HG03432 (cell line): ENCODE results near the gene ASB12.
A peak's percentile ranks its signal among the peaks of the same experiment; 100 is the strongest.
"Not testable (repeated sequence)": the region's sequence is repeated elsewhere in the genome, so short reads cannot be mapped to it uniquely, and the experiment has no call there.

ENCODE experiments used
- ATAC-seq: cut with Tn5 transposase; IDR thresholded peaks from one replicate; pipeline ENCODE4 v1.9.1; 2021; ENCODE audit warnings: mild to moderate bottlenecking, moderate library complexity; ENCODE audit not compliant: unreplicated experiment

ASB12 gene, protein sequence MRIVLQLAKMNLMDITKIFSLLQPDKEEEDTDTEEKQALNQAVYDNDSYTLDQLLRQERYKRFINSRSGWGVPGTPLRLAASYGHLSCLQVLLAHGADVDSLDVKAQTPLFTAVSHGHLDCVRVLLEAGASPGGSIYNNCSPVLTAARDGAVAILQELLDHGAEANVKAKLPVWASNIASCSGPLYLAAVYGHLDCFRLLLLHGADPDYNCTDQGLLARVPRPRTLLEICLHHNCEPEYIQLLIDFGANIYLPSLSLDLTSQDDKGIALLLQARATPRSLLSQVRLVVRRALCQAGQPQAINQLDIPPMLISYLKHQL

GRCh38 chrX:64230123-64230970 lies at the start of gene ASB12:
Gene ASB12, minus strand, starts transcription at chrX:64230607. Its CDS starts 4,957 bp downstream, at chrX:64225650.
- no peak for ATAC-seq

GRCh38 chrX:64265265-64265664 lies 34.9 kb upstream of the ASB12 start:
- ATAC-seq = no peak

DNA sequence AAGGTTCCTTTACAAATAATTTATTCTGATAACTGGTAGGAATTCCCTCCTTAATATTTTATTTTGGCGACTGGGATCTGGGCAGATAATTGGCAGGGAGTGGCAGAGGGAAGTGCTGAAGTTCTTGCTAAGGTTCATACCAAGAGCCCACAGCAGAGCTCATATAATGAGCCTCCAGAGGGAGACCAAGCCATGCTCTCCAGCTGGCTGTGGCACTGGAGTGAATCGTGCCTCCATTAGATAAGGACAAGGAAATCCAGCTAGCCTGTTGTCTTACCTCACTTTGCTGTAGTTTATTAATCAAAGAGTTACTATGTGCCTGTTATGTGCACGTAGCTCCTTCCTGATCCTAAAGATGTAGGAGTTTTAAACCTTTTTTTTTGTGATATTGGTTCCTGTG lies 1.3 kb downstream of the ASB12 start:
- ATAC-seq = no peak

- no peak for ATAC-seq
These were observed 12.4 kb downstream of the ASB12 start for GRCh38 chrX:64218023-64218422.

- not testable (repeated sequence) for ATAC-seq
These were observed 16.4 kb downstream of the ASB12 start for GRCh38 chrX:64213989-64214388.

GRCh38 chrX:64206556-64207162 lies 23.7 kb downstream of the ASB12 start:
- ATAC-seq = no peak

GRCh38 chrX:64205735-64206501 lies 24.5 kb downstream of the ASB12 start:
- ATAC-seq = peak; percentile 90

GRCh38 chrX:64205441-64205734 lies 25.0 kb downstream of the ASB12 start, which contains the start of gene AMER1:
Gene AMER1, minus strand, starts transcription at chrX:64205708. Its CDS starts 12,422 bp downstream, at chrX:64193286.
- peak; percentile 48 for ATAC-seq

DNA sequence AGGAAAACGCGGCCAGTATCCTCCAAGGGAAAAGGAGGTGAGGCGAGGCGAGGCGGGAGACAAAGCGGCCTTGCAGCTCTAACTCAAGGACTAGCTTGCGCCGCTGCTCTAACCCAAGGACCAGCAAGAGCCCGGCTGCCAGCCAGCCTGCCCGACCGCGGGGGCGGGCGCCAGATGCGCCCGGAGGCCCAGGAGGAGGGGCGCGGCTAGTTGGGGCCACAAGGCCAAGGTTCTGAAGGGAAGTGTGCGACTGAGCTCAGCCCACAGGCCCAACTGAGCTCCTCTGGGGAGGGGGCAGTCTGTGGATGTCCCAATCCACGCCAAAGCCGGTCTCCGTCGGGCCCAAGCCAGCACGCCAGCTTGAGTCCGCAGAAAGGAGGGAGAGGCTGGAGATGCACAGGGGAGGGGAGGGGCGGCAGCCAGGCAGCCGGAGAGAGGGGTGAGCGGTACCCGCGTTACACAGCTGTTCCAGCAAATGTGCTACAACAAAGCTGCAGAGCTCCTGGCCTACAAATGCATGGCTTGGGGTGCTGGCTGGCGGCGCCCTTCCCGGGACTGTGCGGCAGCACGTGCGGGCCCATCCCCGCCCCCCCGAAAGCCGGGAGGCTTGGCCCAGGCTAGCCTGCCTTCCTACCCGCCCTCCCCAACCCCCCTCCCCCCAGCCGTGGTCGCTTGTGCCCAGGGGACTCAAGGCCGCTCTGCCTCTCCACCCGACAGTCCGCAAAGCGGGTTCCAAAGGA lies 25.5 kb downstream of the ASB12 start:
- peak; percentile 15 for ATAC-seq

DNA sequence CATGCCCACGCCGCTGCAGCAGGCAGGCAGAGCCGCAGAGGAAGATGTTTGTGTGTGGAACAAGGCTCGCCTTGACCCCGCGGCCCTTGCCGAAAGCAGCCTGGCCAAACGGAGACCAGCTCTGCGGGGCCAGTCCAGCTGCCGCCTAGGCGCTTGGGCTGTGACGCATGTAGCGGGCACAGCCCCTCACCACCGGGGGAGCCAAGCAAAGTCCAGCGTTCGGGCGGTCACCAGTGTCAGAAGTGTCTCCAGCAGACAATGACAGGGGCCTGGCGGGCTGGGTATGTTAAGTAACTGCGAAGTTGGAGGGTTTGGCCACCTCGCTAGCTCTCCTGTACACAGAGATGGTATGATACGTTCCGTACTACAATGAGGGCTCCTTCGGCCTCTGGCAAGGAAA lies 26.2 kb downstream of the ASB12 start:
- ATAC-seq = no peak

DNA sequence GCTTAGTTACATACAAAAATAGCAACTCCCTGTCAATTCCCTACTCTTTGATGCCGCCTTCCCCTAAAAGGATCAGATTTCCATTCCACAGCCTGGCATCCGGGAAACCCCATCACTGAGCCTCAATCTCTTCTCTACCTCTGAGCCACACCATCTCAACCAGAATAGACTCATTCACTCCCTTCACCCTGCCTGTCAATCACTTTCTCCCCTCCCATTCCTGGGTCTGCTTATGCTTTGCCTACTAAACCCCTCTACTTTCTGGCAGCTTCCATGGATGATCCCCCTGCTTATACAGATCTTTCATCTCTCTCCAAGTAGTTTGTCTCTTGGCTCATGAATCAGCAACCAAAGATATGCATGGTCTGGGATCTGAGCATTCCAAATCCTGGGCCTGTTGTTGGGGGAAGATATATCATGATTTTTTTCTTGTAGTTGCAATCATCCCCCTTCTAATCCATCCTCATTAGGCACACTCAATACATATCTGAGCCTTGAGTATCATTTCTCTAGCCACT lies 27.5 kb downstream of the ASB12 start:
- ATAC-seq = no peak

GRCh38 chrX:64198036-64198435 lies 32.4 kb downstream of the ASB12 start:
- ATAC-seq = peak; percentile 66

GRCh38 chrX:64196606-64197005 lies 33.8 kb downstream of the ASB12 start:
- no peak for ATAC-seq

- no peak for ATAC-seq
These were observed 34.5 kb downstream of the ASB12 start for GRCh38 chrX:64195862-64196261.

DNA sequence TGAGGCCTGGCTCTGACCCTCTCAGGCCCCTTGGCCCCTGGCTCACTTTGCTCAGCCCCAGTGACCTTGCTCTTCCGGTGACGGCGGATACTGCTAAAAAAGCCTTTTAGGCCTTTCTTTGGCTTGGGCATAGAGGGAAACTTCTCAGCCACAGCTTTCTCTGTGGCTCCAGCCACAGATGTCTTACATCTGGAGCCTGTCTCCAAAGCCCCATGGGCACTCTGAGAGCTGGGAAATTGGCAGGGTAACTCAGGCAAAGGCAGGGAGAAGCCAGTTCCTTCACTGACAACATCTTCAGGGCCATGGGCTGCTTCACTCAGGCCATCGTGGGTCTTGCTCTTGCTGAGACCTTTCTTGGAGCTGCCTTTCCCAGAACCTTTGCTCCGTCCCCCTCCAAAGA lies 37.7 kb downstream of the ASB12 start:
- no peak for ATAC-seq

DNA sequence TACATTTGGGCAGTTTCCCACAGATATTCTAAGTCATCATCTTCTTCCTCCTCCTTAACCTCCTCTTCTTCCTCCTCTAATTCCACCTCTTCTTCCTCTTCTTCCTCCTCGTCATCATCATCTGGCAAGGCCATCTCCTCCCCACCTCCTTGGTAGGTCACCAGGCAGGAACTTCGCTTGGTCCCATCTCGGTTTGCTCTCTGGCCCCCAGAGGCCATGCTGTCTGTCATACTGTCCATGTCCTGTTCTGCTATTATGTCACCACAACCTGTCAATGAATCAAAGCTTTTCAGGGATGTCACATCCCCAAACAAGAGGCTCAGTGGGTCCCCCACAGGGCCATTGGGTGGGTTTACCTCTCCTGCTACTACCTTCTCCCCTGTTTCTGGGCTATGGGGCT lies 38.4 kb downstream of the ASB12 start:
- no peak for ATAC-seq

DNA sequence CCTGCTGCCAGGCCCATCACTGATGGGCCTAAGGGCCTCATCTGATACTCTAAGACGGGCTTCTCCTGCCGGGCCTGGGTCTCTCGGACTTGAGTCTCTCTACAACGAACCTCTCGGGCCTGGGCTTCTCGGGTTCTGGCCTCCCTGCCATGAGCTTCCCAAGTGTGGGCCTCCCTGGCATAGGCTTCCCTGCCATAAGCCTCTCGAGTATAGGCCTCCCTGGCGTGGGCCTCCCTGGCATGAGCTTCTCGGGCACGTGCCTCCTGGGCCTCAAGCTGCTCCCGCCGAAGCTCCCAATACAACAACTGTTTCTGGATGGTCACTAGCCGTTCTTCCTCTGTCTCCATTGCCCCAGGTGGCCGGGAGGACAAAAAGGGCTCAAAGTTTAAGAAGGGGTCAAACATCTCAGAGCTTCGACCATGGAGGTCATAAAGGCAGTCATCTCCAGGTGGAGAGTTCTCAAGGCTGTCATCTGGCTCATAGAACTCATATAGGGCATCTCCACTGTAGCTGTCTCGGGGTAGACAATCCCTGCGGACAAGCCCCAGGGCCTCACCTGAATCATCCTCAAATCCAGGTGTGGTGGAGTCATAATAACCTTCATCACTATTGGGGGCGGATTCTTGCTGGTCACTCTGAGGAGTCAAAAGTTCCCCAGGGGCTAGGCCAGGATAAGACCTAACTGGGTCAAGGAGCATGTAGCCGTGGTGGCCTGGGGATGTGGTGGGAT lies 39.0 kb downstream of the ASB12 start:
- ATAC-seq = no peak

- ATAC-seq = no peak
These were observed 40.2 kb downstream of the ASB12 start for GRCh38 chrX:64190136-64190740.

DNA sequence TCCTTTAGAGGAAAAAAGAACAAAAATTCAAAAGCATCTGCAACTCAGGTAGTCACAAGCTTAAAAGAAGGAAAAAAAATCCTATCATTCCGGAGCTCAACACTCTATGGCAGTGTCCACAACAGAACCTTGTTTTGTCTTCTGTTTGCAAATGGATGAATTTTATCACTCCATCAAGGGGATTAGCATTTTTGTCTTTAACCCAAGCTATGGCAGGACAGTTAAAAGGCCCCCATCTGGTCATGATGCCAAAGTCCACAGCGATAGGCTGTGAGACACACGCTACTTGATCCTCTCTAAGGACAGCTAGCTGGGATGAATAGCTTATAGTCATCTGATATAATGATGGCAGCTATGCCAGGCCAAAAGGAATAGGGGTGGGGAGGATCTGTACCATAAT lies 41.5 kb downstream of the ASB12 start:
- no peak for ATAC-seq
